HG03469 (cell line): ENCODE measurements around the gene F12.
"Not testable (repeated sequence)": the region's sequence is repeated elsewhere in the genome, so short reads cannot be mapped to it uniquely, and the experiment has no call there.

Experiments used
- ATAC-seq: cut with Tn5 transposase; IDR thresholded peaks from one replicate; pipeline ENCODE4 v1.9.1; 2021; ENCODE audit warnings: mild to moderate bottlenecking, moderate library complexity, moderate number of reproducible peaks; ENCODE audit not compliant: unreplicated experiment

Gene F12

DNA sequence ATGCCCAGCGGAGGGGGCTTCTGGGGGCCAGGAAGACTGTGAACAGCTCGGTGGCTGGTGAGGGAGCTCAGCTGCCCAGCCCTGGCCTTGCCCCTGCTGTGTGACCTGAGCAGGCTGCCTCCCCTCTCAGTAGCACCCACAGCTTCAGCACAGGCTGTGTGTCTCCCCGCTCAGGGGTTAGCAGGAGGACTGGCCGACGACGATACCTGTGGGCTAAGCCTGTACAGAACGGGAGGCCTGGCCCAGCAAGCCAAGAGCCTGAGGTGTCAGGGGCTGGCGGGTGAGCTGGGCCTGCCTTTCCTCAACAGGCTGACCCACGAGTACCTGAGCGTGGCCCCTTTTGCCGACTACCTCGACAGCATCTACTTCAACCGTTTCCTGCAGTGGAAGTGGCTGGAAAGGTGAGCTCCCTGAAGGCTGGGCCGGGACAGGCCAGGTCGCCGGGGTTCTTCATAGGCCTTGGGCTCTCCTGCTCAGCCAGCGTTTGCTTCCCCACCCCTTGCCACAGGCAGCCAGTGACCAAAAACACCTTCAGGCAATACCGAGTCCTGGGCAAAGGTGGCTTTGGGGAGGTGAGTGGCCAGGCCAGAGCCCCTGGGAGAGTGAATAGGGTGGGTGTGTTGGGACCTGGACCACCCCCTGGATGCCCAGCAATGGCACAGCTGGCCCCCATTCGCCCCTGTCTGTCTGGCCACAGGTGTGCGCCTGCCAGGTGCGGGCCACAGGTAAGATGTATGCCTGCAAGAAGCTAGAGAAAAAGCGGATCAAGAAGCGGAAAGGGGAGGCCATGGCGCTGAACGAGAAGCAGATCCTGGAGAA is 23.7 kb upstream of the F12 start:
- ATAC-seq = no peak

DNA sequence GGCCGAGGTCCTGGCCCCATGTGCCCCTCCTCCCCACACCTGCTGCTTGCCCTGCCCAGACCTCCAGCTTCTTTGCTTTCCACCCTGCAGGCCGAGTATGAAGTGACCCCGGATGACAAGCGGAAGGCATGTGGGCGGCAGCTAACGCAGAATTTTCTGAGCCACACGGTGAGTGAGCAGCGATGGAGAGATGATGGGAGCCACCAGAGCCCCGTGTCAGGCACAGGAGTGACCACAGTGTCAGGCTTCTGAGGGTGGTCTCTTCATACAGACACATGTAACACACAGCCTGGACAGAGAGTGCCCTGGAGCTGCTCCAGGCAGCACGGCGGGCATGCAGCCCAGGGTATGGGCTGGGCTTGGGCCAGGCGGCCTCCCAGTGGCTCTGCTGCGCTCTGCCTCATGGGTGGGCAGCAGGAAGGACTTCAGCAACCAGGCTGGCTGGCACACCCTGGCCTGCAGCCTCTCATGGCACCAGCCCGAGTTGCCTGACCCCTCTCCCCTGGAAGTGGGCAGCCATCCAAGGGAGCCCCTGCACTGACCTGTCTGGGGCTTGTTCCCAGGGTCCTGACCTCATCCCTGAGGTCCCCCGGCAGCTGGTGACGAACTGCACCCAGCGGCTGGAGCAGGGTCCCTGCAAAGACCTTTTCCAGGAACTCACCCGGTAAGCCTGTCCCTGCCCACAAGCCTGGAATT is 22.9 kb upstream of the F12 start:
- no peak for ATAC-seq

DNA sequence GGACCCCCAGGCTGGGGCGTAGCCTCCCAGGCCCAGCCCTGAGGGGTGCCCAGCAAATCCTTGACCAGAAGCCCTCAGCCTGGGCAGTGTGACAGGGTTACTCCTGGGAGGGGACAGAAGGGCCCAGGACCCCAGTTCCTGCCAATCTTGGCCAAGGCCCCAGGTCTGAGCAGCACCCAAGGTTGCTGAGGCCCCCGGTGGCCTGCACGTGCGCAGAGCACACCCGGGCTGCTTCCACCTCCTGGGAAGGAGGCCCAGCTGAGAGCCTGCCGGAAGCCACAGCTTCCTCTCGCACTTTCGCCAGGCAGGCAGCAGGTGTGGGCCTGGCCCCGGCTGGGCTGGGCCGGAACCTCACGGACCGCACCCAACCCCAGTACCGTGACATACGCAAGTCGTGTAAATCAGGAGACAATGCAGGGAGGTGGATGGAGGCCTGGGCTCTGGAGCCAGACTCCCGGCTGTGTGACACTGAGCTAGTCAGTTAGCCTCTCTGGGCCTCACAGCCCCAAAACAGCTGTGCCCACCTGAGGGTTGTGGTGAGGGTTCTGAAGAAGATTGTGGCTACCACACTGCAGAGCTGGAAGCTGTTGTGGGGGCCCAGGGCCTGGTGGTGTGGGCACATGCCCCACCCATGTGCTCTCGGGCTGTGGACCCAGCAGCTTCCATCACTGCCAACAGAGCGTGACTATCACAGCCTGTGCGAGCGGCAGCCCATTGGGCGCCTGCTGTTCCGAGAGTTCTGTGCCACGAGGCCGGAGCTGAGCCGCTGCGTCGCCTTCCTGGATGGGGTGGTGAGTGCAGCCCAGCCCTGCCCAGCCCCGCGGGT is 22.2 kb upstream of the F12 start:
- ATAC-seq = peak; percentile 32

DNA sequence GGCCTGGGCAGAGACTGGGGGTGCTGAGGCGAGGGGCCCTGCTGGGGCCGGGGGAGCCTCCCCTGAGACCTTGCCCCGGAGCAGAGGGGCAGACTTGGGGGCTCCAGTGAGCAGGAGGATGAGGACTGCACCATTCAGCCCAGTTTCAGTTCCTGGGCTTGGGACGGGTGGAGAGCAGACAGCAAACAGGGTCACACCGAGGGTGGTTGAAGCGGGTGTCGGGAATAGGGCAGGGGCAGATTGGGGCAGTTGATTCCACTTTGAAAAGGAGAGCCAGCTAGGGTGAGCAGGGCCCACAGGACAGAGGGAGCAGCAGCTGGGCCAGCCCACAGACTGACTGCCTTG is 21.6 kb upstream of the F12 start:
- ATAC-seq = no peak

DNA sequence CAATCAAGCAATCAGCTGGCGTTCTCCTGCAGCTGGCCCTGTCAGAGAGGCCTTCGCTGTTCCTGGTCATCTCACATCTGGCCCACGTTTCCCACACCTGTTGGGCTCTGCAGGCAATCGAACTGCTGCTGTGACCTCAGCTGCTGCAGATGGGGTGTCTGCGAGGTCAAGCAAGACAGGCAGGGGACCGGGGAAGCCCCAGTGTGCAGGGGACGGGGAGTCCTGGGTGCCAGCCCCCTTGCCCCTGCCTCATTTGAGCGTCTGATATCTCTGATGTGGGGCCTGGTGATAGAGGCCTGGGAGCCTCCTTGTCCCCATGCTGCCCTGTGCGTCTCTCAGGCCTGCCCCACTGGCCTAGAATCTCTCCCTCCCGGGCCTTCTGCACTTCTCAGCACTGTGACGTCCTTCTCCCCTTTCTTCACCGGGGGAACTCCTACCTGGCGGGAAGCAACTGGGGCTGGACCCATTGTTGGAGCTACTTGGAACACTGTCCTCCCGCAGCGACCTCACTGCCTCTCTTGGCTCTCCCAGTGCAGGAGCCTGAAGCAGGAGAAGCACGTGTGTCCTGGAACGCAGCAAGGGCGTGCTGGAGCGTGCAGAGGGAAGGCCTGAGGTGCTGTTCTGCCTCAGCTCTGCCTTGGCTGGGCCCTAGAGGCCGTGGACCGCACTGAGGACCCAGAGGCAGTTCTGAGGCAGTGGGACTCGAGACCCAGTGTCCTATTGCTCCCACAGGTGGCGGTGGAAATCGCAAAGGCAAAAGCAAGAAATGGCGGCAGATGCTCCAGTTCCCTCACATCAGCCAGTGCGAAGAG is 21.0 kb upstream of the F12 start:
- no peak for ATAC-seq

DNA sequence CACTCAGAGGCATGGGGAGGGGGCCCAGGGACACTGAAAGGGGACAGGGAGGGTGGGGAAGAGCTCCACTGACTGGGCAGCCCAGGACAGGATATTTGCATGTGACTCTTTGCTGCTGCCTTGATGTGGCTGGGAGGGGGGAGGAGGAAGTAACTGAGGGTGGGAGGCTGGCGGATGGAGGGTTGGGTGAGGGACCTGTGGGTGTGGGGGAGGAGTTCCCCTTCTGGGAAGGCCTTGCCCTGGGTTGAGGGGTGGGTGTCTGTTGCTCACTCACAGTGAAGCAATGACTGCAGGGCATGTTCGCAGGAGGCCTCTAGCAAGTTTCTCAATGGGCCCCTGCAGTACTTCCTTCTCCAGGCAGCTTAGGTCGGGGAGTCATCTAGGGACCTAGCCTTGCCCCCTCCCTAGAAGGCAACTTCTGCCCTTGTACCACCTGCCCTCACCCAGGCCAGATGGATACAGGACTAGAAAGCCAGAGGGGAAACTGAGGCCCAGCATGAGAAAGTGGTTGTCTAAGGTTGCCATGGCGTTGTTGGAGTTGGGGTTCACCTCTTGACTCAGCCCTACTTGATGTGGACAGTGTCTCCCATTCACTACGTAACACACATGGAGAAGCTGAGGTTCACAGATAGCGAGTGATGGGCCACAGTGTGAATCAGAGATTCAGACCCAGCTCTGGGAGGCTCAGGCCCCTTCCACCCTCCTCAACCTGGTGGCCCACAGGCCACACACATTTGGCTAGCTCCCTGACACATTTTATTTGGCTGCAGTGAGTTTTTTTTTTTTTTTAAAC is 20.1 kb upstream of the F12 start:
- ATAC-seq = no peak

DNA sequence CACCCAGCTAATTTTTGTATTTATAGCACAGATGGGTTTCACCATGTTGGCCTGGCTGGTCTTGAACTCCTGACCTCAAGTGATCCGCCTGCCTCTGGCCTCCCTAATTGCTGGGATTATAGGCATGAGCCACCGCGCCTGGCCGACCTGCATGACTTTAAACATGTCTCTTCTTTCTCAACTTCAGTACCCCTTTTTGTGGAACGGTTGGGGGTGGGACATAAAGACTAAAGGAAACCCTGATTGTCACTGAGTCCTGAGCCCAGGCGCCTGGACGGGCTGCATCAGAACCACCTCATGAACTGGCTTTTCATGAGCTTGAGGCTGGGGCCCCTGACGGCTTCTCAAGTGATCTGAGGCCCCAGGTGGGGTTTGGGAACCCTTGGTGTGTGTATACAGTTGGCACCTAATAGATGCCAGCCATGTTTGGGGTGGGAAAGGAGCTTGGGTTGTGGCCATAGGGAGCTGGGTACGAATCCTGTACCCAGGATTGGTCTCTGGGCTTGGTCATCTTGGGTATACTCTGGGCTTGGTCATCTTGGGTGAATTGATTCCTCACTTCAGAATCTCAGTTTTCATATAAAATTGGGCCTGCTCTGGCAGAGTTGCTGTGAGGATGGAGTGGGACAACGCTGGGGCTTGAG is 19.3 kb upstream of the F12 start:
- no peak for ATAC-seq

DNA sequence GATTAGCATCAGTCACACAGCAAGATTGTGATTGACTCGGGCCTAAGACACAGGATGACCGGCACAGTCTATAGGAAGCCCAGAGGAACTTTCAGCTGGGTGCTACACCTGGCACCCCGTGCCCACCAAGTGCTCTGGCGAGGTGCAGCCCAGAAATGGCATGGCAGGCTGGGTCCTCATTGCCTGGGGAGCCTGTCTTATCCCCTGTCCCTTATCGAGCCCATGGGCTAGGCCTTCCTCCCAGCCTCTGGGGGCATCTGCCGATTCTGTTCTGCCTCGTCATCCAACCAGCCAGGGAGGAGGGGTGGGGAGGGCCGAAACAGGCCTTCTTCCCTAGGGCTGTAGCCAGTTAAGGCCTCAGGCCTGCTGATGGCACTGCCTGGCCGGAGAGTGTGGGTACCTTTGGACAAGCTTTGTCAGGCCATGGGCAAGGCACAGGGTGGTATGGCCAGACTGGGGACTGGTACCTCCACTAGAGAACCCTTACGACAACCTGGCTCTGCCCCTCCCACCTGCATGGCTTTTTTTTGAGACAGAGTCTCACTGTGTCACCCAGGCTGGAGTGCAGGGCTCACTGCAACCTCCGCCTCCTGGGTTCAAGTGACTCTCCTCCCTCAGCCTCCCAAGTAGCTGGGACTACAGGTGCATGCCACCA is 18.7 kb upstream of the F12 start:
- no peak for ATAC-seq

DNA sequence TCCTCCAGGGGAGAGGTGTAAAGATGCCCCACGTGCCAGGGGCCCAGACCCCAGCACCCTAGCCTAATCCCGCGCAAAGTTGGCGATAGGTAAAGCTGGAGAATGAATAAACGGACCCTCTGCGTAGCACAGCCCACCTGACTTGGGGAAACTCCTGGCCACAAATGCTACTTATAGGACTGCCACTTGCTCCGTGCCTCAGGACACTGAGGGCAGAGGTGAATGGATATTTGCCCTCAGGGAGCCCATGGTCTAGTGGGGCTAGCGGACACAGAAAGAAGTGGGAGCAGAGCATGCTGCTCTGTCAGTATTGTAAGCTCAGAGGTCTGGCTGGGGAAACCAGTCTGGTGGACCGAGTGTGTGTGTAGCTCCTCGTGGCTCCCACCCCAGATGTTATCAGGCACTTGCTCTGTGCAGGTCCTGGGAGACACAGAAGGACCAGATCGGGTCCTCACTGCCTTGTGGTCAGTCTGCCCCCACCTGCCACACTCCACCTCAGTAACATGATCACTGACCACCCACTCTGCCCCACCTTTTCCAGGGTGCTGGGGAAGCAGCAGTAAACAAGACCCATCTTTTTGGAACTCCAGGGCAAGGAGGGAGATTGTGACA is 18.0 kb upstream of the F12 start:
- ATAC-seq = no peak

DNA sequence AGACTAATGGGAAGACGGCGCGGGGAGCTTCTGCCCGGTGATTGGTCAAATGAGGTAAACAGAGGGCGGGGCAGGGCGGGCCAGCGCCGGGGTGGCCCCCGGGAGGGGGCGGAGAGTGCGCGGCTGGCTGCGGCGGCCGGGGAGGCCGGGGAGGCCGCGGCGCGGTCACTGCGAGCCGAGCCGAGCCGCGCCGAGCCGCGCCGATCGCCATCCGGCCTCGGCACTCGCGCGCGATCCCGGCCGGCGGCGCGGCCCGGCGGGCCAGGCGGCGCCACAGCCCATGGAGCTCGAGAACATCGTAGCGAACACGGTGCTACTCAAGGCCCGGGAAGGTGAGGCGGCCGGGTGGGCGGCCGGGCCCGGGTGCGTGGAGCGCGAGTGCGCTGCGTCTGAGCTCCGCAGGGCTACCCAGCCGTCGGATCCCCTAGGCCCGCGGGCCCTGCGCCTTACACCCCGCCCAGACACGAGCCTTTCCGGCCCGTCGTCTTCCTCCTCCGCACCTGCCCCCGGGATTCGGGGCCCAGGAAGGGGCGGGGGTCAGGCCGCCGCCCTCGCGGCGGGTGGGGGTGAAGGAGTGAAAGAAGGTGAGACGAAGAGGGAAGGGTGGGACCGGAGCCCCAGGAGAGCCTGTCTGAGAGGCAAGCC is 17.3 kb upstream of the F12 start, which contains the start of gene GRK6:
TSS of gene GRK6 (plus strand) at position 111 of the 645 bp plus-strand sequence. CDS start at position 281, 170 bp downstream.
- ATAC-seq = peak; percentile 2

DNA sequence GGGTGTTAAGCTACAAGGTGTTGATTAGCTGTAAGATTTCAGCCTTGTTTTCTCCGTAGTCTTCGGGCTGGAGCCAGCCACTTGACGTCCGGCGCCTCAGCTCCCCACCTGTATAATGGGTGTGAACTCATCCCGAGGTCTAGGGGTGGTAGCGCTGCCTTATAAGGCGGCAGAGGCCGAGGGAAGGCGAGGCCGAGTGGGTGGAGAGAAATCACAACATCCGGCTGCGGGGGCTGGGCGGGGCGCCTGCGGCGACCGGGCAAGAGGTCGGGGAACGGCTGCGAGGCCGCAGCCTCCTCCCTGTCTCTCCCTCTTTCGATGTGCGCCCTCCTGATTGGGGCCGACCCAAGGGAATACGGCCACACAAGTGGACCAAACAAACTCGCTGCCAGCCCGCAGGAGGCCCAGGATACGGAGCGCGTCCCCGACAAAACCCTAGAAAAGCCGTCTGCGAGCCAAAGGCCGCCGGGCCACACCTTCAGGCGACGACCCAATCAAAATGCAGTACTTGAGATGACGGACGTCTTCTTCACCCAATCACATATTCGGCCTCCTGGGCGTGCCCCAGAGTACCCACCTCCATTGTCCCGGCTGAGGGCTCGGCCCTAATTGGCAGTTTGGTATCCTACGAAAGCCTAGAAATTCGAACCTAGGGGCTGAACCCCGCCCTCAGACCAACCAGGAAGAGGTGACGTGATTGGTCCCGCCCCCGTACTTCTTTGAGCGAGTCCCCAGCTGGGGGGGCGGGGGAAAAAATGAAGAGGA is 16.6 kb upstream of the F12 start:
- peak; percentile 69 for ATAC-seq

DNA sequence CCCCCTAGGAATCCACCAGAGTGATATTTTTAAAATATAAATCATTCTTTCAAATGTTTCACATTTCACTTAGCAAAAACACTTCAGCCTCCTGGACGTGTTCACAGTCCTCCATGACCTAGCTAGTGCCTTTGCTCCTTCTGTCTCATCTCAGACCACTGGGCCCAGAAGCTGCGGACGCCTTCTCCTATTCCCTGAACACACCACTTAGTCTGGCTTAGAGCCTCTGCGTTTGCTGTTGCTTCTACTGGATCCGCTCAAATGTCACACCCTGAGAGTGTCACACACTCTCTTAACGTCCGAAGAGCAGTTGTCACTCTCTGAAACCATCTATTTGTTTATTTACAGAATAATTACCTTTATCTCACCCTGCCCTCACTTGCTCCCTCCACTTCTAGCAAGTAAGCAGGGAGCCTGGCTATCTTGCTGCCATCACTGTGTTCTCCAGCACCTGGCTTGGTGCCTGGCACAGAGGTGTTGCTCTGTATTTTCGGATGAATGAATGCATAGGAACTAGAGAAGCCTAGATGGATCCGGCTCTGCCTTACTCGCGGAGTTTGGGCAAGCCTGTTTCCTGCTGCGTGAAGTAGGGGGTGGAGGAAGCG is 15.9 kb upstream of the F12 start:
- no peak for ATAC-seq

DNA sequence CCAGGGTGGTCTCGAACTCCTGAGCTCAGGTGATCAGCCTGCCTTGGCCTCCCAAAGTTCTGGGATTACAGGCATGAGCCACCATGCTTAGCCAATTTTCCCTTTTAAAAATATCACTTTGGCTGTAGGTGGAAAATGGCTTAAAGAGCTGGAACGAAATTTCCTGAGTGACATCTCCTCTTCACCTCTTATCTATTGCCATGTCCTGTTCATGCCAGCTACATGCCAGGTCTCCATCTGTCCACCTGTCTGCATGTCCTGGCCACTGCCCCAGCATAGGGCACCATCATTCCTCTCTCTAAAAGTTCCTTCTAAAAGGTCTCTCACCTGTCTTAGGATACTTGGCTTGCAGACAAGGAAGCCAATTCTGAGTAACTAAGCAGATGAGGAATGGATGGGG is 14.3 kb upstream of the F12 start:
- ATAC-seq = no peak

DNA sequence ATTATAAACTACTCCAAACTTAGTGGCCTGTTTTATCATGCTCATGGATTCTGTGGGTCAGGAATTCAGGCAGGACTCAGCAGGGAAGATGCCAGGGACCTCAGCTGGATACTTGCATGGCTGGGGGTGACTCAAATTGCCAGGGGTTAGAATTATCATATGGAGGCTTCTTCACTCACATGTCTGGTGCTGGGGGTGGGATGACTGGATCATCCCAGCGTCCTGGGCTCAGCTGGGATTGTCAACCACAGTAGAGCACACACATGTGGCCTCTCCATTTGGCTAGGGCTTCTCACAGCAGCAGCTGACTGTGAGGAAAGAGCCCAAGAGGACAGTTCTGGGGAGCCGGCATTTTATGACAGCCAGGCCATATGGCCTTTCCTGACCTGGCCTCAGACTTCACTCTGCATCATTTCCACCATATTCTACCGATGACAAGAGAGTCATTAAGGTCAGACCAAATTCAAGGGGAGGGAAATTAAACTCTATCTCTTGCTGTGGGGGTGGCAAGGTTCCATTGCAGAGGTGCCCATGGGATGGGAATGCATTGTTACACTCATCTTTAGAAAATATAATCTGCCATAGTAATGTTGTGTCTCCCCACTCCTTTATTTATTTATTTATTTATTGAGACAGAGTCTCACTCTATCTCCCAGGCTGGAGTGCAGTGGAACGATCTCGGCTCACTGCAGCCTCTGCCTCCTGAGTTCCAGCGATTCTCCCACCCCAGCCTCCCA is 11.9 kb upstream of the F12 start:
- ATAC-seq = no peak

DNA sequence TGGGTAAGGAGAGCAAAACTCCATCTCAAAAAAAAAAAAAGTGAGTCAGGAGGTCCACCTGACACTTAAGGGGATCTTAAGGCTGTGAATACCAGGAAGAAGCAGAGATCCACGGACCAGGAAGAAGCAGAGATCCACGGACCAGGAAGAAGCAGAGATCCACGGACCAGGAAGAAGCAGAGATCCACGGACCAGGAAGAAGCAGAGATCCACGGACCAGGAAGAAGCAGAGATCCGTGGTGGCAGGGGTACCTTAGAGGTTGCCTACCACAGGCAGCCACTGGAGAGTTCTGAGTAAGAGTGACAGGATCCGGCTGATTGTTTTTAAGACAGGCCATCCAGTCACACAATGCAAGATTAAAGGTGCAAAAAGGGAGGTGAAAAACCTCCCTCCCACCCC is 11.1 kb upstream of the F12 start:
- not testable (repeated sequence) for ATAC-seq

DNA sequence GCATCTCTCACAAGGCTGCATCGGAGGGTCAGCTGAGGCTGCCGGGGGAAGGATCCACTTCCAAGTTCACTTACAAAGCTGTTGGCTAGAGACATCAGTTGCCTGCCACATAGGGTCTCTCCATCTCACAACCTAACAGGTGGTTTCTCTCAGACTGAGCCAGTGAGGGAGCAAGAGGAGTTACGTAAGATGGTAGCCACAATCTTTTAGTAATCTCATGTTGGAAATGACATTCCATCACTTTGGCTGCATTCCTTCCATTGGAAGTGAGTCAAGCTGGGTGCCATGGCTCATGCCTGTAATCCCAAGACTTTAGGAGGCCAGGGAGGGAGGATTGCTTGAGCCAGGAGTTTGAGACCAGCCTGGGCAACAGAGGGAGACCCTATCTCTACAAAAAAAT is 9.7 kb upstream of the F12 start:
- ATAC-seq = no peak
